ENCODE results near the gene NT5C1A.
A peak's percentile ranks its signal among the peaks of the same experiment; 100 is the strongest.

NT5C1A gene

DNA sequence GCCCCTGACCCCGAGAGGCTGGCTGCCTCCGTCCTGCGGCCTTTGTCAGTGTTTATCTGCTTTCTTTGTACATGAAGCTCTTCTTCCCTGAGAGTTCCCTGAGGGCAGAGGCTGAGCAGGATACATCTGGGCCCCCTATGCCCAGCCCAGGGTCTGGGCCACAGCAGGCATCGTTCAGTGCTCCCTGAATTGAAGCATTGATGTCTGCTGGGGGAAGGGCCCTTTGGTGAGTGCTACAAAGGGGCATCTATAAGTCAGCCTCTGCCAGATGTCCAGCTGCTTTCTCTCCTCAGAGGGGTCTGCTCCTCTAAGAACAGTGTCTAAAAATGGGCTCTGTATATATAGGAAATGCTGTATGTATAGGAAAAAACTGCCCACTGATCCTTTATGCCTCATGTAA lies 34.5 kb downstream of the NT5C1A start:
- no peak for DNase-seq (ENCODE audit: low read depth)

- DNase-seq (ENCODE audit: low read depth), result no peak
Measured at GRCh38 chr1:39635871-39636210, 36.1 kb downstream of the NT5C1A start.

DNA sequence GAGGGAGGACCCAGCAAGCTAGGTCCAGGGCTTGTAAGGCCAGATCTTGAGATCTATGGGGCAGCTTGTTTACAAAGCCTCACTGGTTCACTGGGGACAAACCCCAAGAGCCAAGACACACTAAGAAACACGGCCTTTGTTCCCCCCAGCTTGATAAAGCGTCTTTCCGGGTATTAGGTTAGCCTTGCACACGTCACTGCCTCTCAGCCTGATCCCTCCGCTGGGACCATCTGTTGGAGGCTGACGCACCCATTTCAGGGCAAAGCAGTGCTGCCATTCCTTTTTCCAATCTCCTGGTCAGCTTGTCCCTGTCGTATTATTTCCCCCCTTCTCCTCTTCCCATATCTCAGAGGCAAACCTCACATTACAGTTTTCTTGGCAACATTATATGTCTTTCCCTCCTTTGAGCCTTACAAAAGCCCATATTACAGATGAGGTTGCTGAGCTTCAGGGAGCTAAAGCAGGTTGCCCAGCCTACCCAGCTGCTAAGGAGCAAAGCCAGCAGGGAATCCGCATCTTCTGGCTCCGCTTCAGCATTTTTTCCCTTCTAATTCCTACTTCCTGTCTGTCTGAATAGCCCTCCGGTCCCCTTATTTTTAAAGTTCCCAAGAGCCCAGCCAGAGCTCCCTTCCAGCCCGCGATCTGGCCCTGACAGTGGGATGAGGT lies 36.6 kb downstream of the NT5C1A start:
- no peak for DNase-seq (ENCODE audit: low read depth)

DNA sequence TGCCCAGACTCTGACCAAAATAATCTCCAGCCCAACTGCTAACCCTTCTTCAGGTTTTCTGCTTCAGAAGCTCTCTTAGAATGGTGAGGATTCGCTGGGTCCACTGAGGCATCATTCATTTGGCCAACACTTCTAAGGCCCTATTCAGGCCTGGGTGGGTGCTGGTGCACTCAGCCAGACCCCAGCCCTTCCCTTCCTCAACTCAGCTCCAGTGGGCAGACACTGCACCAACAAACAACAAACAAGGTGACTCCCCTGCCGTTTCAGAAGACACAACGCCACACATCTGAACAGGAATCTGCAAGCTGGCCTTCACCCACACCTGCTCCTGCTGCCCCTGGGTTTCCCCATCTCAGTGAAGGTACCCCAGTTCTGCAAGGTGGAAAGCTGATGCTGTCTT lies 38.5 kb downstream of the NT5C1A start:
- DNase-seq (ENCODE audit: low read depth), result no peak

DNA sequence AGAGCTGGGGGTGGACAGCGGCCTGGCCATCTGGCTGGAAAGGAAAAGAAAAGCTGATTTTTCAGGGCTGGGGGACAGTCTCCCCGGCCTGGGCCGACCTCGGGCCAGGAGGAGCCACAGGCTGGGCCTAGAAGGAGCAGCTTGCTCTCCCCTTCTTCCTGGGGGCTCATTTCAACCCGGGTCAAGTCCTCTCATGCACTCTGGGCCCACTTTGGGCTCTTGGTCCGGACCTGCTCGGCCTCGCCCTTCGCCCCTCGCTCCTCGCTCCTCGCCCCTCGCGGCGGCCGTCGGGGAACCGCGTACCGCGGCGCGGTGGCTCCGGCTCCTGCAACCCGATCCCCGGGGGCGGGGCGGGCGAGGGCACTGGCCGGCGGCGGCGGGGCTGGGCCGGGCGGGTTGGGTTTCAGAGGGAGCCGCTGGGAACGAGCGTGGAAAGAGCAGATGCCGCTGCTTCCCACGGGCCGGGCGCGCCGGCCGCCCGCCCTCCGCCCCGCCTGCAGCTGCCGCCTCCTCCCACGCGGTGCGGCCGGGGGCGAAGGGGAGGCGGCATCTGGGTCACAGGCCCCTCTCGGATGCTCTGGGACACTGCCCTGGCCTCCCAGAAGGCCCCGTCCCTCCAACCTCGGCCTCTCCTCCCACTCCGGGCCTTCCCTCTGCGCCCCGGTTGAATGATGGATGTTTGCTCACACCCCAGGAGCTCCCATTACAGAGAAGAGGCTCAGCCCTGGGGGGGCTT lies 39.1 kb downstream of the NT5C1A start:
- DNase-seq (ENCODE audit: low read depth), result no peak

GRCh38 chr1:39632323-39632681 lies 39.6 kb downstream of the NT5C1A start:
- DNase-seq (ENCODE audit: low read depth), result no peak

GRCh38 chr1:39631361-39632322 lies 40.3 kb downstream of the NT5C1A start:
- no peak for DNase-seq (ENCODE audit: low read depth)

DNA sequence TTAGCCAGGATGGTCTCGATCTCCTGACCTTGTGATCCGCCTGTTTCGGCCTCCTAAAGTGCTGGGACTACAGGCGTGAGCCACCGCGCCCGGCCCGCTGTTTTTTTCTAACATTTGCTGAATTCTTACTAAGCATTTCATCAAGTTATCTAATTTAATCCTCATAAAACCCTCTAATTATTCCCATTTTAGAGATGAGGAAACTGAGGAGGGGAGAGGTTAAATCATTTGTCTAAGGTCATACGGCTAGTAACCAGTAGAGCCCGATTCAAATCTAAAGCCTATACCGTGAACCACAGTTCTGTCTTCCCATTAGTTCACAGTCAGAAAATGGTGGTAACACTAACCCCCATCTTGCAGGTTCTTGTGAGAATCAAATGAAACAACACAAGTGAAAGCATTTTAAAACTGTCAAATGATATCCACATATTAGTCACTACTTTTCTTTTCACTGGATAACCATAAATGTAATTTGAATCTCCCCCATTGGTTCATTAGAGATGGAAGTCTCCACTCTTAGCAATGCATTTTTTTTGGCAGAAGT lies 43.0 kb downstream of the NT5C1A start:
- no peak for DNase-seq (ENCODE audit: low read depth)

DNA sequence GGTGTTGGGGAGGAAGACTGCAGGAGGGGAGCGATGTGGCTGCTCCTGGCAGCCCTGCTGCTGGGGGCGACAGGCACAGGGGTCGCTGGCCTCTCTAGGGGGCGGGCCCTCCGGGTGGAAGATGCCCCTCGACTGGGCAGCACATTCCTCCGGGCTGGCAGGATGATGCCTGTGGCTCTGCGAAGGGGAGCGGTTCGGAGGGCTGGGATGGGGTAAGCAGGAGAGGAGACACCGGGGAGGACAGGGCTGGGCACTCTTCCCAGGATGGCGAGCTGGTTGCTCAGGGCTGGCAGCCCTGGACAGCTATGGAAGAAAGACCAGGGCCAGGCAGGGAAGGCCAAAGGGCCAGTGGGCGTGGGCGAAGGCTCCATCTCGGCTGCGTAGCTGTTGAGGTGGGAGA lies 45.3 kb downstream of the NT5C1A start:
- DNase-seq (ENCODE audit: low read depth), result no peak

DNA sequence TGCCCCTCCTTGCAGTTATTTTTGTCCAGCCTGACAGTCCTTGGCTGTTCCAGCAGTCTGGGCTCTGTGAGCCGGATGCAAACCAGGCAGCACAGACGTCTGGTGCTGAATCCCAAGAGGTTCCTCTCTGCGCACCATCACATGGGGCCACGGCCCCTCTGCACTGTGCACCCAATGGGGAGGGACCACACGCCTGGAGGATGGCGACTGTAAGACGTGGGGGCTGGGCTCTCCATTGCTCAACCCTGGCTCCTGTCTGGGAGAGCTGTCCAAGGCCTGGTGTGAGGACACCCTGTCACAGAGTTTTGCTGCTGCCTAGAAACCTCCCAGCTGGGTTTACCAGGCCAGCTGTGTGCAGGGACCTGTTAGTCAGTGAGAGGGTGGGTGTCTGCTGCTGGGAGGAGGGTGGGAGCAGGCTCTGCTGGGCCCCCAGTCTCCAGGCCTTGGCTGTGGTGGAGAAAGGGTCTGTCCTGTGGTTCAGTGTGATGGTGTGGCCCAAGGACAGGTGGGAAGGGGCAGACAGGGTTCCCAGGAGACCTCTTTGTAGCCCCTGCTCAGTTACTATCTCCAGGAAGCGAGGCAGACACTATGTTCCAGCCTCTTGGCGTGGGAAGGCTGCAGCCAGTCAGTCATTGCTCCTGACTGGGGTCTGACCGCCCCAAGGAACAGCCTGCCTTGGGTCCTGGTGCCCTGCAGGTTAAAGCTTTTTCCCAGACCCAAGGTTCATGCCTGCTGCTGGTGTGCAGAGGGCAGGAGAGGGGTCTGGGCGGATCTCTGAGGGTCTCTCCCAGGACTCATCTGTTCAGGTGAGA lies 46.2 kb downstream of the NT5C1A start:
- DNase-seq (ENCODE audit: low read depth), result no peak

DNA sequence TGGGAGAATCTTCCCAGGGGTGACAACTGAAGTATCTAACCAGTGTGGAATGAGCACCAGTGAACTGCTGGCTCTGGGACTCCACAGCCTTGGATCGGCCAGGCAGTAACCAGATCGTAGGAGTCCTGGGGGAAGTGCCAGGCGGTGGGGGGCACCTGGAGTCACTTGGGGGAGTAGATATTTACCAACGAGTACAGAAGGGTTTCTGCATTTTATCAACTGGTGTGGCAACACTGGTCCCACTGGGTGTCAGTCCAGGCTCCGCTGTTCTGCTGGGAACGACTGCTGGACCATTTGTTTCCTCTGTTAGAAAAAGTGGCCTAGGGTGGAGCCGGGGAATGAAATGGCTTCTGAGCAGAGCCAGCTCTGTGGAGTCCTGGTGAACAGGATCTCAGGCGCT lies 46.9 kb downstream of the NT5C1A start:
- no peak for DNase-seq (ENCODE audit: low read depth)

GRCh38 chr1:39623053-39623452 lies 48.9 kb downstream of the NT5C1A start:
- no peak for DNase-seq (ENCODE audit: low read depth)

- DNase-seq (ENCODE audit: low read depth), result no peak
Measured at GRCh38 chr1:39622427-39622826, 49.5 kb downstream of the NT5C1A start.

DNA sequence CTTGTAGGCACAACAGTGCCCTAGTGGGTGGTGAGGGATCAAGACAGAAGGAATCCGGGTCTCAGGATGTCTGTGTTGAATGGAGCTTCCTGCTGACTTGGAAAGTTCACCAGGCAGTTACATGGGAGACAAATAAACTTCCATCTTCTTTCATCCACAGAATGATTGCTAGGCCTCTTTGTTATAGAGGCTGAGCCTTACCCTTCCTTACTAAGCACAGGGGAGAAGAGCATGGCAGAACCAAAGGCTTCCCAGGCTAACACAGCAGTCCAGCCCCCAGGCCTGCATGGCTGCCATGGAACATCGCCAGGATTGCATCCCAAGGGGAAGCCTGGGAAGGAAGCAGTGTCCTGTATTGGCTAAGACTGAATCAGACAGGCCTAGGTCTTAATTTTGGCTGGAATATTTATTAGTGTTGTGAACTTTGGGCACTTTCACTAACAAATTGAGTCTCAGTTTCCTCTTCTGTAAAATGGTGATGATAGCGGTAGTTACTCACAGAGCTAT lies 51.2 kb downstream of the NT5C1A start:
- no peak for DNase-seq (ENCODE audit: low read depth)

GRCh38 chr1:39617488-39618049 lies 54.3 kb downstream of the NT5C1A start:
- DNase-seq (ENCODE audit: low read depth), result no peak

- no peak for DNase-seq (ENCODE audit: low read depth)
Measured at GRCh38 chr1:39615086-39615673, 56.7 kb downstream of the NT5C1A start.

- no peak for DNase-seq (ENCODE audit: low read depth)
Measured at GRCh38 chr1:39614488-39614887, 57.4 kb downstream of the NT5C1A start.

GRCh38 chr1:39613250-39613649 lies 58.7 kb downstream of the NT5C1A start:
- no peak for DNase-seq (ENCODE audit: low read depth)

DNA sequence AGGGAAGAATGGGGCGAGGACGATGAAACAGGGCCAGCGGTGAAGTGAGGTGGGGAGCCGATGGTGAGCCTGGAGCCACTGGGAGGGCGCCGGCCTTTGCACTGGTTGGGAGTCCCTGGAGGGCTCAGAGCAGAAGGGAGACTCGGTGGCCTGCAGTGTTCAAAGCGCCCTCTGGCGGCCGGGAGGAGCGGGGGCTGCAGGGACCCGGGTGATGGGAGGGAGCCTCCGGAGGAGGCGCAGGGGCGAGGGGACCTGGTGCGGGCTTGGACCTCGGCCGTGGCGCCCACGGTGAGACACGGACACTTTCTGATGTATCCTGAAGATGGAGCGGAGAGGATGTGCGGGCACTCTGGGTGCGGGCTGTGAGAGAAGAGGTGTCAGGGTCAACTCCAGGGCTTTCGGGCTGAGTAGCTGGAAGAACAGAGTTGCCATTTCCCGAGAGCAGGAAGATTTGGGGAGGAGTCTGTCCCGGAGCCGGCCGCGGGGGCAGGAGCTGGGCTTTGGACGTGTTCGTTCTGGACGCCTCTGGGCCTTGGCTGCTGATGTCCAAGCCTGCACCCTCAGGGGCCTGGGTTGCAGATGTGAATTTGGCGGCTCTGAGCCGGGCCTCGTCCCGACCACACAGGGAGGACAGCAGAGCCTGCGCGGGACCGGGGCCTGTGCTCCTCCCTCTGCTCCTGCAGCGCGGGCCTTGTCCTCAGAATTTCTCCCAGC lies 62.1 kb downstream of the NT5C1A start:
- peak; percentile 33 for DNase-seq (ENCODE audit: low read depth)

All from CMK (cell line).